HL-60 (cell line): ENCODE data around the gene GFPT2.

ENCODE experiments used
- DNase-seq, 2 experiments: peaks; one replicate each; pipeline ENCODE4 v3.0.0-alpha.2; 2010 to 2020; ENCODE audit warnings: low read depth in 1 of 2, low spot score in 1 of 2
- H3K27ac ChIP-seq: fragments of 250-450 bp; sonication (Bioruptor Pico); replicated peaks from 2 replicates; pipeline ENCODE4 v1.5.1; 2020; ENCODE audit warnings: mild to moderate bottlenecking, moderate library complexity
- H3K27me3 ChIP-seq: fragments of 250-450 bp; sonication (Bioruptor Pico); 2 replicates; pipeline ENCODE4 v1.5.1; 2021; ENCODE audit warnings: mild to moderate bottlenecking, moderate library complexity; ENCODE audit not compliant: insufficient read depth, poor library complexity, severe bottlenecking
- H3K4me3 ChIP-seq: replicated peaks from 2 replicates; pipeline ENCODE4 v1.5.1; 2011; ENCODE audit warnings: mild to moderate bottlenecking, control low read depth, low read length; ENCODE audit not compliant: insufficient read depth
- GABPA ChIP-seq: IDR thresholded peaks from 2 replicates; pipeline ENCODE4 v1.6.1; 2012; ENCODE audit warnings: low read depth
- POLR2AphosphoS5 ChIP-seq: IDR thresholded peaks from 2 replicates; pipeline ENCODE4 v1.6.1; 2012; ENCODE audit warnings: low read depth
- SPI1 ChIP-seq: IDR thresholded peaks from 2 replicates; pipeline ENCODE4 v1.6.1; 2012; ENCODE audit warnings: low read depth, mild to moderate bottlenecking, borderline replicate concordance
- TF ChIP-seq, protein P1 (sequence below): IDR thresholded peaks from one replicate; pipeline ENCODE4 v1.5.1; 2011; ENCODE audit warnings: low read length, control low read depth, inconsistent platforms; ENCODE audit not compliant: insufficient read depth
- TF ChIP-seq, protein P2 (sequence below): IDR thresholded peaks from 2 replicates; pipeline ENCODE4 v1.6.1; 2012; ENCODE audit warnings: low read depth; ENCODE audit not compliant: insufficient replicate concordance

Gene GFPT2

GRCh38 chr5:180329138-180329435, 24.0 kb downstream of the GFPT2 start:
- no peak overlapping the region for H3K27ac ChIP-seq
- no peak for DNase-seq
- no peaks in the 10 kb centered on the region for H3K27me3 ChIP-seq
- H3K4me3 ChIP-seq: no peak overlapping the region
- no peak for TF ChIP-seq SPI1
- TF ChIP-seq, protein P1, sequence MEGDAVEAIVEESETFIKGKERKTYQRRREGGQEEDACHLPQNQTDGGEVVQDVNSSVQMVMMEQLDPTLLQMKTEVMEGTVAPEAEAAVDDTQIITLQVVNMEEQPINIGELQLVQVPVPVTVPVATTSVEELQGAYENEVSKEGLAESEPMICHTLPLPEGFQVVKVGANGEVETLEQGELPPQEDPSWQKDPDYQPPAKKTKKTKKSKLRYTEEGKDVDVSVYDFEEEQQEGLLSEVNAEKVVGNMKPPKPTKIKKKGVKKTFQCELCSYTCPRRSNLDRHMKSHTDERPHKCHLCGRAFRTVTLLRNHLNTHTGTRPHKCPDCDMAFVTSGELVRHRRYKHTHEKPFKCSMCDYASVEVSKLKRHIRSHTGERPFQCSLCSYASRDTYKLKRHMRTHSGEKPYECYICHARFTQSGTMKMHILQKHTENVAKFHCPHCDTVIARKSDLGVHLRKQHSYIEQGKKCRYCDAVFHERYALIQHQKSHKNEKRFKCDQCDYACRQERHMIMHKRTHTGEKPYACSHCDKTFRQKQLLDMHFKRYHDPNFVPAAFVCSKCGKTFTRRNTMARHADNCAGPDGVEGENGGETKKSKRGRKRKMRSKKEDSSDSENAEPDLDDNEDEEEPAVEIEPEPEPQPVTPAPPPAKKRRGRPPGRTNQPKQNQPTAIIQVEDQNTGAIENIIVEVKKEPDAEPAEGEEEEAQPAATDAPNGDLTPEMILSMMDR: no peak

DNA sequence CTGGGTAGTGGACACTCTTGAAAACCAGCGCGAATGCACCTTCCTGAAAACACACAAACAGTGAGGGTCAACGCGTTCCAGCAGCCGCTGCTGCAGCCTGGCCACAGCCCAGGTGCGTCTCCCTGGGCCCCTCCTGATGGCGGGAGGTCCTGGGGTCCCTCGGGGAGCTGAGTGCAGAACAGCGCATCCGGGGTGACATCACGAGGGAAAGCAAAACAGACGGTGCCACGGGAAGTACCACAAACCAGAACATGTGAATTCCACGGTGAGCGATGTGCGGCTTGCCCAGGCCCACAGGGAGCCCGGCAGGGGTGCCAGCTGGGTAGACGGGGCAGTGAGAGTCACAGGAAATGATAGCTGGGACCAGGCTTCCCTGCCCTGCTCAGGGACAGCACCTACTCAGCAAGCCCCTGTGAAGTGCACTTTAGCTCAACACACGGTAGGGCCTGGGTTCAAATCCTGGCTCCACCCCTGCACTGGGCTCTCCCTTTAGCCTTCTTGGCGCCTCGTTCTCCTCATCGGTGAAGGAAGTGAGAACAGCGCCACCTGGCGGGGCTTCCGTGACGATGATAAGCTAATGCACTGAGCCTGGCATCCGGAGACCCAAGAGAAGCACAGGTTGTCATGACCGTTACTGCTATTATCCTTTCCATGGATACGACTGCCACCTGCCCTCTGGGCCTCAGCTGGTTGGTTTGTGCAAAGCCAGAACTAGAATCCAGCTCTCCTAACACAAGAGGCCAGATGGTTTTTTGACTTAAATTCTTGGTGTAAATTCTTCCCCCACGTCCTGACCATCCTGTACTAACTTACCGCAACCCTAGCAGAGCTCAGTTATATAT, 24.6 kb downstream of the GFPT2 start:
- TF ChIP-seq SPI1 (peak; percentile 17; the same call in 1 of the 2 replicates), GABPA (no peak), POLR2AphosphoS5 (no peak)
- TF ChIP-seq, protein P2, sequence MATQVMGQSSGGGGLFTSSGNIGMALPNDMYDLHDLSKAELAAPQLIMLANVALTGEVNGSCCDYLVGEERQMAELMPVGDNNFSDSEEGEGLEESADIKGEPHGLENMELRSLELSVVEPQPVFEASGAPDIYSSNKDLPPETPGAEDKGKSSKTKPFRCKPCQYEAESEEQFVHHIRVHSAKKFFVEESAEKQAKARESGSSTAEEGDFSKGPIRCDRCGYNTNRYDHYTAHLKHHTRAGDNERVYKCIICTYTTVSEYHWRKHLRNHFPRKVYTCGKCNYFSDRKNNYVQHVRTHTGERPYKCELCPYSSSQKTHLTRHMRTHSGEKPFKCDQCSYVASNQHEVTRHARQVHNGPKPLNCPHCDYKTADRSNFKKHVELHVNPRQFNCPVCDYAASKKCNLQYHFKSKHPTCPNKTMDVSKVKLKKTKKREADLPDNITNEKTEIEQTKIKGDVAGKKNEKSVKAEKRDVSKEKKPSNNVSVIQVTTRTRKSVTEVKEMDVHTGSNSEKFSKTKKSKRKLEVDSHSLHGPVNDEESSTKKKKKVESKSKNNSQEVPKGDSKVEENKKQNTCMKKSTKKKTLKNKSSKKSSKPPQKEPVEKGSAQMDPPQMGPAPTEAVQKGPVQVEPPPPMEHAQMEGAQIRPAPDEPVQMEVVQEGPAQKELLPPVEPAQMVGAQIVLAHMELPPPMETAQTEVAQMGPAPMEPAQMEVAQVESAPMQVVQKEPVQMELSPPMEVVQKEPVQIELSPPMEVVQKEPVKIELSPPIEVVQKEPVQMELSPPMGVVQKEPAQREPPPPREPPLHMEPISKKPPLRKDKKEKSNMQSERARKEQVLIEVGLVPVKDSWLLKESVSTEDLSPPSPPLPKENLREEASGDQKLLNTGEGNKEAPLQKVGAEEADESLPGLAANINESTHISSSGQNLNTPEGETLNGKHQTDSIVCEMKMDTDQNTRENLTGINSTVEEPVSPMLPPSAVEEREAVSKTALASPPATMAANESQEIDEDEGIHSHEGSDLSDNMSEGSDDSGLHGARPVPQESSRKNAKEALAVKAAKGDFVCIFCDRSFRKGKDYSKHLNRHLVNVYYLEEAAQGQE: no peak
- TF ChIP-seq, protein P1: peak; percentile 77
- DNase-seq: peak; percentile 44 to 82
- H3K27me3 ChIP-seq: no peaks in the 10 kb centered on the region
- H3K4me3 ChIP-seq: no peak overlapping the region
- H3K27ac ChIP-seq: no peak overlapping the region

GRCh38 chr5:180326989-180327565, 26.1 kb downstream of the GFPT2 start:
- no peak for TF ChIP-seq POLR2AphosphoS5
- TF ChIP-seq, protein P2: no peak
- TF ChIP-seq, protein P1: no peak
- no peak for TF ChIP-seq GABPA
- no peak for TF ChIP-seq SPI1
- DNase-seq: no peak
- H3K27me3 ChIP-seq: no peaks in the 10 kb centered on the region
- H3K4me3 ChIP-seq: no peak overlapping the region
- H3K27ac ChIP-seq: no peak overlapping the region
